ENCODE results near the gene CLCN1. TPM values are rescaled to one million over a fixed set of nuclear protein-coding genes. Genes with fewer than 3 reads are reported as not detected.

The CLCN1 gene

GRCh38 chr7:143397710-143398530, 82.0 kb downstream of the CLCN1 start:
- Histone ChIP-seq H3K4me3 (ENCODE audit: low read length) (no peak overlapping the region), H3K9me3 (replicated peaks; ENCODE audit: low read length) (no peaks in the 10 kb centered on the region), H3K9ac (ENCODE audit: low read depth, low read length) (no peak overlapping the region), H3K36me3 (ENCODE audit: insufficient read depth, low read length) (peaks cover 3% of the 10 kb centered on the region), H3K27me3 (ENCODE audit: control insufficient read depth, insufficient read depth, low read length) (no peaks in the 10 kb centered on the region), H3K4me2 (ENCODE audit: low read length) (no peak overlapping the region), H3K4me1 (ENCODE audit: control insufficient read depth, insufficient read depth, low read length) (peaks cover 26% of the 10 kb centered on the region)

GRCh38 chr7:143398616-143399015, 82.7 kb downstream of the CLCN1 start:
- Histone ChIP-seq H3K4me2 (ENCODE audit: low read length) (no peak overlapping the region), H3K9ac (ENCODE audit: low read depth, low read length) (no peak overlapping the region), H3K36me3 (ENCODE audit: insufficient read depth, low read length) (no peaks in the 10 kb centered on the region), H3K27me3 (ENCODE audit: control insufficient read depth, insufficient read depth, low read length) (no peaks in the 10 kb centered on the region), H3K9me3 (replicated peaks; ENCODE audit: low read length) (no peaks in the 10 kb centered on the region), H3K4me1 (ENCODE audit: control insufficient read depth, insufficient read depth, low read length) (peaks cover 22% of the 10 kb centered on the region), H3K4me3 (ENCODE audit: low read length) (no peak overlapping the region)

- H3K36me3 ChIP-seq (ENCODE audit: insufficient read depth, low read length): no peaks in the 10 kb centered on the region
- H3K4me3 ChIP-seq (ENCODE audit: low read length): no peak overlapping the region
- H3K4me2 ChIP-seq (ENCODE audit: low read length): no peak overlapping the region
- peaks cover 22% of the 10 kb centered on the region for H3K4me1 ChIP-seq (ENCODE audit: control insufficient read depth, insufficient read depth, low read length)
- no peak overlapping the region for H3K9ac ChIP-seq (ENCODE audit: low read depth, low read length)
- H3K9me3 ChIP-seq (replicated peaks; ENCODE audit: low read length): no peaks in the 10 kb centered on the region
- H3K27me3 ChIP-seq (ENCODE audit: control insufficient read depth, insufficient read depth, low read length): no peaks in the 10 kb centered on the region
These were observed 83.2 kb downstream of the CLCN1 start for GRCh38 chr7:143399151-143399550.

- no peaks in the 10 kb centered on the region for H3K9me3 ChIP-seq (replicated peaks; ENCODE audit: low read length)
- no peak overlapping the region for H3K9ac ChIP-seq (ENCODE audit: low read depth, low read length)
- H3K4me1 ChIP-seq (ENCODE audit: control insufficient read depth, insufficient read depth, low read length): peaks cover 20% of the 10 kb centered on the region
- H3K4me2 ChIP-seq (ENCODE audit: low read length): no peak overlapping the region
- H3K4me3 ChIP-seq (ENCODE audit: low read length): no peak overlapping the region
- no peaks in the 10 kb centered on the region for H3K36me3 ChIP-seq (ENCODE audit: insufficient read depth, low read length)
- no peaks in the 10 kb centered on the region for H3K27me3 ChIP-seq (ENCODE audit: control insufficient read depth, insufficient read depth, low read length)
These were observed 83.7 kb downstream of the CLCN1 start for GRCh38 chr7:143399642-143400041.

GRCh38 chr7:143401265-143401664, 85.4 kb downstream of the CLCN1 start:
- H3K36me3 ChIP-seq (ENCODE audit: insufficient read depth, low read length): no peaks in the 10 kb centered on the region
- H3K9me3 ChIP-seq (replicated peaks; ENCODE audit: low read length): no peaks in the 10 kb centered on the region
- H3K27me3 ChIP-seq (ENCODE audit: control insufficient read depth, insufficient read depth, low read length): no peaks in the 10 kb centered on the region

More at GRCh38 chr7:143401265-143401664, 85.4 kb downstream of the CLCN1 start:
- Histone ChIP-seq H3K4me2 (ENCODE audit: low read length) (no peak overlapping the region), H3K4me3 (ENCODE audit: low read length) (no peak overlapping the region), H3K9ac (ENCODE audit: low read depth, low read length) (no peak overlapping the region), H3K4me1 (ENCODE audit: control insufficient read depth, insufficient read depth, low read length) (peaks cover 6% of the 10 kb centered on the region)

Small RNA genes within 50 kb of the gene (small RNA-seq; reads per million reads assigned to genes)
- 1.7 reads per million, percentile 58 among the genes with 10 or more reads in this experiment for gene MIR6892
- not detected for gene RN7SL481P
- not detected for gene RN7SL535P
